ENCODE measurements around the gene GARIN5B. TPM values are rescaled to one million over a fixed set of nuclear protein-coding genes. Genes with fewer than 3 reads are reported as not detected.

Gene GARIN5B
- total RNA-seq, 1 experiment from 2014 or later = 0.11 TPM

- no peaks in the 10 kb centered on the region for H4K20me1 ChIP-seq (ENCODE audit: insufficient read depth)
- H3K4me3 ChIP-seq = no peak overlapping the region
- H3K4me2 ChIP-seq = no peak overlapping the region
- no peaks in the 10 kb centered on the region; the same call in 1 of the 2 replicates for H3F3A ChIP-seq (ENCODE audit: insufficient read depth, low read depth)
- CTCF ChIA-PET = no interaction called here
- POLR2A ChIA-PET (ENCODE audit: unreplicated experiment) = no interaction called here
- no peak overlapping the region for H2AFZ ChIP-seq
- H3K27ac ChIP-seq = no peak overlapping the region
- TF ChIP-seq EZH2 (IDR thresholded peaks at IDR 0.05; ENCODE audit: low read depth) (no peak), CTCF (conservative IDR thresholded peaks at IDR 0.05) (no peak)
- BruUV-seq (replicated peaks) = no TSS peak
- no peak for DNase-seq
- no peaks in the 10 kb centered on the region for H3K4me1 ChIP-seq (replicated peaks; ENCODE audit: insufficient read depth)
- intact Hi-C loops (cut with micrococcal nuclease; ENCODE audit: unreplicated experiment) = no loop called here
- no peaks in the 10 kb centered on the region for H3K9me3 ChIP-seq (ENCODE audit: insufficient read depth, low read depth)
- no peaks in the 10 kb centered on the region for H3K36me3 ChIP-seq (ENCODE audit: low read depth)
- H3K9me2 ChIP-seq (ENCODE audit: insufficient read depth) = no peaks in the 10 kb centered on the region
- H3K27me3 ChIP-seq (ENCODE audit: insufficient read depth, low read depth) = no peaks in the 10 kb centered on the region
- H3K79me2 ChIP-seq (ENCODE audit: low read depth) = no peaks in the 10 kb centered on the region
Observed at GRCh38 chr19:55310498-55310897, 52.6 kb downstream of the GARIN5B start.

DNA sequence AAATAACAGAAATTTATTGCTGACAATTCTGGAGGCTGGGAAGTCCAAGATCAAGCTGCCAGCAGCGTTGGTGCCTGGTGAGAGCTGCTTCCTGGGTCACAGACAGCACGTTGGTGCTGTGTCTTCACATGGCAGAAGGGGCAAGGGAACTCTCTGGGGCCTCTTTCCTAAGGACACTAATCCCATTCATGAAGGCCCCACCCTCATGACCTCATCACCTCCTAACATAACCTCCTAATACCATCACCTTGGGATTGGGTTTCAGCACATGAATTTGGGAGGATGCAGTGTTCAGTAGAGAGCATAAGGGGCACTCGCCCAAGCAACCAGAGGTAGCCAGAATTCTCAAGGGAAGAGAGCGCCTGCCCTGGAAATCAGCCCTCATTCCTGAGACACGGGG lies 53.6 kb downstream of the GARIN5B start:
- H3K4me3 ChIP-seq = no peak overlapping the region
- no peaks in the 10 kb centered on the region for H3K79me2 ChIP-seq (ENCODE audit: low read depth)
- DNase-seq = no peak
- no peak overlapping the region for H3K27ac ChIP-seq
- H3K9me2 ChIP-seq (ENCODE audit: insufficient read depth) = no peaks in the 10 kb centered on the region
- H3F3A ChIP-seq (ENCODE audit: insufficient read depth, low read depth) = no peaks in the 10 kb centered on the region; the same call in 1 of the 2 replicates
- no TSS peak for BruUV-seq (replicated peaks)
- H3K4me2 ChIP-seq = no peak overlapping the region
- H3K36me3 ChIP-seq (ENCODE audit: low read depth) = no peaks in the 10 kb centered on the region
- no peak overlapping the region for H2AFZ ChIP-seq
- no peaks in the 10 kb centered on the region for H3K27me3 ChIP-seq (ENCODE audit: insufficient read depth, low read depth)
- H4K20me1 ChIP-seq (ENCODE audit: insufficient read depth) = no peaks in the 10 kb centered on the region
- H3K4me1 ChIP-seq (replicated peaks; ENCODE audit: insufficient read depth) = no peaks in the 10 kb centered on the region
- CTCF ChIA-PET = no interaction called here
- TF ChIP-seq CTCF (conservative IDR thresholded peaks at IDR 0.05) = no peak
- no peak for TF ChIP-seq EZH2 (IDR thresholded peaks at IDR 0.05; ENCODE audit: low read depth)
- no peaks in the 10 kb centered on the region for H3K9me3 ChIP-seq (ENCODE audit: insufficient read depth, low read depth)
- POLR2A ChIA-PET (ENCODE audit: unreplicated experiment) = interaction anchor here (0.5 kb wide), 1 partner anchor 94 kb away, joined by 3 read pairs; no protein-coding TSS in a partner anchor
- intact Hi-C loops (cut with micrococcal nuclease; ENCODE audit: unreplicated experiment) = no loop called here

GRCh38 chr19:55308281-55308680 lies 54.8 kb downstream of the GARIN5B start:
- H2AFZ ChIP-seq = no peak overlapping the region
- no peaks in the 10 kb centered on the region for H3K79me2 ChIP-seq (ENCODE audit: low read depth)
- intact Hi-C loops (cut with micrococcal nuclease; ENCODE audit: unreplicated experiment) = no loop called here
- H3K4me3 ChIP-seq = no peak overlapping the region
- no peaks in the 10 kb centered on the region for H3K36me3 ChIP-seq (ENCODE audit: low read depth)
- H3K4me2 ChIP-seq = no peak overlapping the region
- H3K9me2 ChIP-seq (ENCODE audit: insufficient read depth) = no peaks in the 10 kb centered on the region
- H4K20me1 ChIP-seq (ENCODE audit: insufficient read depth) = no peaks in the 10 kb centered on the region
- no peak for DNase-seq
- no peak for TF ChIP-seq EZH2 (IDR thresholded peaks at IDR 0.05; ENCODE audit: low read depth)
- no peak for TF ChIP-seq CTCF (conservative IDR thresholded peaks at IDR 0.05)
- H3K27me3 ChIP-seq (ENCODE audit: insufficient read depth, low read depth) = no peaks in the 10 kb centered on the region
- BruUV-seq (replicated peaks) = no TSS peak
- H3F3A ChIP-seq (ENCODE audit: insufficient read depth, low read depth) = peaks cover 7% of the 10 kb centered on the region; the same call in 1 of the 2 replicates
- H3K9me3 ChIP-seq (ENCODE audit: insufficient read depth, low read depth) = no peaks in the 10 kb centered on the region
- H3K4me1 ChIP-seq (replicated peaks; ENCODE audit: insufficient read depth) = no peaks in the 10 kb centered on the region
- ChIA-PET CTCF (no interaction called here), POLR2A (ENCODE audit: unreplicated experiment) (no interaction called here)
- H3K27ac ChIP-seq = no peak overlapping the region
